HG03064 (cell line): ENCODE data around the gene TMEM255A.
A peak's percentile ranks its signal among the peaks of the same experiment; 100 is the strongest.

Experiments used
- ATAC-seq: cut with Tn5 transposase; IDR thresholded peaks from one replicate; pipeline ENCODE4 v1.9.1; 2021; ENCODE audit warnings: low read depth; ENCODE audit not compliant: unreplicated experiment

Gene TMEM255A

DNA sequence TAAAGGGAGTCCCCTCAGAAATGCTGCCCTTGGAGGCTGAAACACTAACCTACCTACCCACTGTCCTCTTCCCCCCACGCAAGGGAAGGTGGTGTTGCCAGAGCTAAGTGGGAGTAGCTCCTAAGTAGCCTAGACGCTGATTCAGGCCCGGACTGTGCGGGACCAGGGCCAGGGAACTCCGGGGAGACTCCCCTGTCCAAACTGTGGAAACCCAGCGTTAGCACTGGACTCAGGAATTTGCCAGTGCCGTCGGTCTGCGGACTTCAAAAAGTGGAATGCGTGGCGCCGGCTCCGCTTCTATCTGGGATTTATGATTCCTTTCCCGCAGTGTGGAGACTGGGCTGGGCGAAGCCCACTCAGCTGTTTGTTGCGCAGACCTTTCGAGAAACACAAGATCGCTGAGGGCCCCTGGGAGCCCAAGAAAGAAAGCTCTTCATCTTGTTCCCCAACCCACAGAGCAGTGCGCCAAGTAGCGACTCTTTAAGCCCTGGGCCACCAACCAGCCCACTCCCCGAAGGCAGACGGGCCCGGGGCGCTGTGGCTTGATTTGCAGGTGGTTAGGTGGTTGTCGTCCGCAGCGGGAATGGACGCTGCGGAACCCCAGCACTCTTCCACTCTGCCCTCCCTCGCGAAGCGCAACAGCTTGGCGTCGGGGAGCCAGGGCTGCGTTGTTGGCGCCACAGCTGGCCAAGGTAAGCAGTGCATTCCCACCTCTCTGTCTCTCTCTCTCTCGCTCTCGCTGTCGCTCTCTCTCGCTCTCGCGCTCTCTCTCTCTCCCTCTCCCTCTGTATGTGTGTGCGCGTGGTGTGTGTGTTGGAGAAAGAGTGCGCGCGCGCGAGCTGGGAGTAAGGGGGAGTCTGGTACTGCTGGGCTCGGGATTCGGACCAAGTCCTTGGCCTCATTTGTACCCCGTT is 2.0 kb downstream of the TMEM255A start:
- peak; percentile 90 for ATAC-seq

DNA sequence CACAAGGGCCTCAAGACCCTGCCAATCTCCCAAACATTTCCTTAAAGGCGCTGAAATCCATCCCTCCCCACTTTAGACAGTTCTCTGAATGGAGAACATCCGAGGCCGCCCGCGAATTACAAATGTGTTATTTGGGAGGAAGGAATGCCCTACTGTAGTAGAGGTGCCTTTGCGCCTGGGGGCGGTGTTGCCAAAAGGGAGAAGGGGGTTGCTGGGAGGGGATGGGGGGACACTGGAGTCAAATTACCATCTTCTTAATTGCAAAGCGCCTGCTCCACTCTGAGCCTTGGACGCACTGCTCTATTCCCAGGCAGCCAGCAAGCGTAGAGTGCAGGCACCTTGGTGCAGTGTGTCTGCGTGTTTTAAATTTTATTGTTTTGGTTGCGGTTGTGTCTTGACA is 2.7 kb downstream of the TMEM255A start:
- ATAC-seq, result no peak

DNA sequence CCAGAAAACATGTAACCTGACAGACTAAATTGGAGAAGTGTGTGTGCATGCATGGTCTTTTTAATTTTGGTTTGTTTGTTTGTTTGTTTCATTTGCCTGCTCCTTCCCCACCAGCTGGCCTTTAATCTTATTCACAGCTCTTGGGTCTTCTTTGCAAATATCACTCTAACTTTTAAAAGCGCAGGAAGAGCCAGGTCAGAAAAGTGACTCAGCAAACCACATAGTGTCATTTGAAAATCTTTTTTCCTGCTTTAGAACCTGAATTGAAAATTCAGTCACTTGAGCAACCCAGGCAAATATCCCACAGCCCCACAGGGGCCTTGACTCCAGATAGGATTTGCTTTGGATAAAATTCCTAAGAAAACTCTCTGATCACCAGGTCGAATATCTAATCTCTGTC is 4.6 kb downstream of the TMEM255A start:
- no peak for ATAC-seq

DNA sequence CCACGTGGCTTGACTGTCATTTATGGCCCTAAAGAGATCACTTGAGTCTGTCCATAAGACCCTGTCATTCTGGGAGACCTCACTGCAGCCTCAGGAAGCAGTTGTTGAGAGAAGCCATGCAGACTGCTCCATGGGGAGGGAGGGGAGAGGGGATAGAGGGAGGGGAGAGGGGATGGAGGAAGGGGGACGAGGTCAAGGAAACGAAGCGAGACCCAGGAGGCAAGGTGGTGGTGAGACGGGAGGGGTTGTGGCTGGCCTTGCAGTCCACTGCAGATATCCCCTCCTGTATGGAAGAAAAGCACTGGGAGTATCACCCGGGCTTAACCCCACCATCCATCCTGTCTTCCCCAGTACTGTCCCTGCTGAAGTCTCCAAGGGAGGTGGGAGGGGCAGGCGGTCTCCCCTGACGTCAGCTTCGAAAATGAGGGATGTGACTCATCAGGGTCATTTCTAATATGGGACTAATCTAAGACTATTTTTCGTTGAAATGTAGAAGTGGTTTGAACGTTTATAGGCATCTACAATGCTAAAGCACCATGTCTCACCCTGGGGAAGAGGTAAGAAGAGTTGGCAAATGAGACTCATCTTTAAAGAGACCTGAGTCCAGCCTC is 5.6 kb downstream of the TMEM255A start:
- ATAC-seq, result no peak

DNA sequence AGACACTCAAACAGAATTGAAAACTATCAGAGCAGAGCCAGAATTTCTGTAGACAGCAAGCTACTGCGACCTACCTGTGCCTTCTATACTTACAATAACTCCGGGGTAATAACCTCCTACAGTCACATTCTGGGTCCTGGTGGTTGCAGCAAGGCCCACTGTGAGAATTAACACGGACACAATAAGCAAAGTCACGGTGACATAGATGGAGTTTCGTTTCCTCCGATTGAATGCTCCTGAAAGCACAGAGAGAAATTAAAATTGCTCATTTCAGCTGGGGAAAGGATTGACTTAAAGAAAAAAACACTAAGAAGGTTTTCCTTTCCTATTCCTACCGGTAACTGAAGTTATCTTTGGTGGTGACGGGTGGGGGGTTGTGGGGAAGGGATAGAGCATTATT is 7.0 kb downstream of the TMEM255A start:
- ATAC-seq, result no peak

DNA sequence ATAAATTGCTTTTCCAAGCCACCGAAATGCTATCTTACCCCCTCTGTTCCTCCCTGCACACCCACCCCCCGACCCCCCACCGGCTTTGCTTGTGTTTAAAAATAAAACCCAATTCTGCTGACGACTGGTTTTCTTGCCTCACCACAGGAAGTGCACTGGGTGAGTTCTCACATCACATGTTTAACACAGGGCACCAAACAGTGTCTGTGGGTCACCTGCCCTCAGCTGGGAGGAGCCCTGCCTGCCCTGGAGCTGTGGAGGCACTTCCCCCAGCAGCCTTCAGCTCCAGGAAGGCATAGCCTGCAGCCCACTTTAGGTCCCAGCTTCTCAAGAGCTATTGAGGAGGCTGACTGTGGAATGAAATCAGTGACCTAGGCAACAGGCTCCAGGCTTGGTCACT is 8.8 kb downstream of the TMEM255A start:
- ATAC-seq, result peak; percentile 94

DNA sequence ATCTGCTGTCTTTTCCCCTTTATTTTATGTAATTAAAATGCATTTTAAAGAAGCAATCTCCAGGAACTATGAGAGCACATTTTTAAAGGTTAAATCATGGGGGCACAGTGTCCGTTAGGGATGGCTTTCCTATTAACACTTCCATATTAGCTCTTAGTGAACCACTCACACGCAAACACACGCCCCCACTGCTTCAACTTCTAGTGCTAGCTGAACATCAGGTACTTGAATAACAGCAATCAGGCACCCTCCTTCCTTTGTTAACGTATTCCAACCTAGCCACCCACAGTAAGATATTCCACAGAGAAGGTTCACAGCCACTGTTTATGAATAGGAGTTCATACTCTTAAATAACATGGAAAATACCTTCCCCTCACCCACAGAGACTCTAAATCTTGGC is 9.3 kb downstream of the TMEM255A start:
- peak; percentile 20 for ATAC-seq

DNA sequence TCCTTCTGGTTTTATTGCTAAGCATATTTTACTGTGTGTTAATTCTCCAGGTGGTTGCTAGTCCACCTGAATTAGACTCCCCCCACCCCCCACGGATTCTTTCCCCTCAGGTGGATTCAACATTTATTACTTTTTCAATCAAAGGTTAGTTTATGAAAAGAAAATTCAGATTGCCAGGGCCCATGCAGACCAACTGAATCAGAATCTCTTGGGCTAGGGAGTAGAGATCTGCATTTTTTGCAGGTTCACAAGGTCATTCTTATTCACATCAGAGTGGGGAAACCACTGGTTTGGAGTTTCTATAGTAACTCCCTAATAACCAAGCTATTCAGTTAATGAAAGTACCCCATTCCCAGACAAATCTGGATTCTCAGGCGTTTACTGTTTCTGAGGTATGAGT is 9.8 kb downstream of the TMEM255A start:
- ATAC-seq, result no peak

DNA sequence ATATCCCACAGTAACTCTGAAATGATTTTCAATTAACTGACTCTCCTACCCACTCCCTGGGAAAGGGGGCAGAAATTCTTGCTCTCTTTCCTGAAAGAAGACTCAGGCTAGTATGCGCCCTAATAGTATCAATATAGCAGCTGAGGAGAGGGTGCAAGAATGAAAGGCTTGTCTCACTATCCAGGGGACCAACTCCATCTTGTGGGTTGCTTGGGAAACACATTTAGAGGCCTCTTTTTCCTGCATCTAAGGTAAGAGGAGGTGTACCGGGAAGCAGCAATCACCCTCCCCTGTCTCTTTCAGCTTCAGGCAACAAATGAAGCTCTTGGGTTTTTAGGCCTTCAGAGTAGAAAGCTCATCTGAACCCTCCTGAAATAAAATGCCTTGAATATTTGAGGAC is 11.3 kb downstream of the TMEM255A start:
- no peak for ATAC-seq

DNA sequence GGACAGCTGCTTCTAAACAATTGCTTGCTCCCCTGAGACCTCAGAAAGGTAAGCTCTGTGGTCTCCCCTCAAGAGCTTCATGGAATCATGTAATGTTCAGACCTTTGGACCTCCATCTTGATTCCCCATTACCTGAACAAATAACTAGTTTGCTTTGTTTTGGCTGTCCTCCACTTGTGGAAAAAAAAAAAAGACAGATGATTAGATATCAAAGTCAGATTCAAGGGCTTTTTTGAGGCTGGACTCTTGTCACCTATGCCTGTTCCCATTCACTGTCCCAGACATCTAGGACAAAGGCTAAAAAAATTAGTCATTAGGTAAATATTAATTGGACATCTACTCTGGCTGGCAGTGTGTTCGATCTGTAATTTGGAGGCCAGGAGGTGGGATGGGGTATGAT is 13.3 kb downstream of the TMEM255A start:
- ATAC-seq, result no peak

DNA sequence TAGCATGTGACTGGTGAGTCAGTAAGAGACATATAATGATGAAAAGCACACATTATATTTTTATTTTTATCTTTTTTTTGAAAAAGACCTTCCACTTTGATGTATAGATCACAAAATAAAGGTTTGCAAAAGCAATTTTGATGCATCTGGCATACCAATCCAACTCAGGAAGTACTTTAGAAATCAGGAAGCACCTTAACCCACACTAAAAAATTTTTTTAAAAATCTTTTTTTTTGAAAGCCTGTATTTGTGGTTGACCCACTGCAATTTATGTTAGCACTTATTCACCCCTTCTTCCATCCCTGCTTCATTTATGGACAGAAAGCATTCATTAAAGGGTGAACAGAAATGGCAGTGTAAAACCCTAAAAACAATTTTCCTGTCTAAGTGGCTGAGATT is 16.6 kb downstream of the TMEM255A start:
- no peak for ATAC-seq

DNA sequence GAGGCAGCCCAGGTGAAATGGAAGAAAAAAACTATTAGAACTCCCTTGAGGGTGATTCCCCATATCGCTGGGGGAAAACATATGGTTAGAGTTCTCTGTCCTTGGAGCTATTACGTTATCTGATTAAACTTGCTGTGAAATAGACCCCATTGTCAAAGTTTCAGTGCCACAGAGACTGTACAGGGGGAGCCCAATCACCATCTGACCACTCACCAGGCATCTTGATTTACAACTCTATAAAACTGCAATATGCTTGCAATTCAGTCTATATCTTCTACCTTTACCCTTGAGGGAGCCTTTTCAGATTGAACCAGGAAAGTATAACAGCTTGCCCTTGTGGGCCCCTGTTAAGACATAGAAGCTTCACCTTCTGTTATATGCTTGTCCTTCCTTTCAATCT is 18.2 kb downstream of the TMEM255A start:
- no peak for ATAC-seq

DNA sequence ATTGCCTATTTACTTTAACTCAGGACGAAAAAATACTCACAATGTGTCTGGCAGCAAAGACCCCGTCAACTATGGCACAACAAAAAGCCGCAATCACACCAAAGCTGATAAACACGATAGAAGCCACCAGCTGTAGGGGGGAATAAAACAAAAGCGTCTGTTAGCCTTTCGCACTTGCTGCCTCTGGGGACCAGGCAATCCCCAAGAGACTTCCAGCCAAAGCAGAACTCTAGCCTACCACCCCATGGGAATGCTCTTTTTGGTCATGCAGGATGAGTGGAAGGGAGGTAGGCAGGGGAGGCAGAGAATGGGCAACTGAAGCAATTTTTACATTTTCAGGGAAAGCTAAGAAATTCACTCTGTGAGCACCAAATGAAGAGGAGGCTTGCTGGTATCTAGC is 20.1 kb downstream of the TMEM255A start:
- ATAC-seq, result no peak

DNA sequence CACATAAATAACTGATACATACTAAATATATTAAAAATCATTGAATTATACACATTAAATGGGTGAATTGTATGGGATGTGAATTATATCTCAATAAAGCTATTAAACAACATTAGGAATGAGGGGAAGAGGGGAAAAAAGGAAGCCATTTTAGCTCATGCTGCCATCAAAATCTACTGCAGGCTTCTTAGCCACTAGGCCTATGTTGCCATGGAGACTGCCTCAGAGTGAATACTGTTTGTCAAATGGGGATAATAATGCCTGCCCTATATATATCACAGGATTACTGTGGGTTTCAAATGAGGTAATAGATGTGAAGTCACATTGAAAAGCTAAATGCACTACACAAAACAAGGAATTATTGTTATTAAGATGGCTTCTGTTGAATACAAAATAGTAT is 21.2 kb downstream of the TMEM255A start:
- ATAC-seq, result no peak

DNA sequence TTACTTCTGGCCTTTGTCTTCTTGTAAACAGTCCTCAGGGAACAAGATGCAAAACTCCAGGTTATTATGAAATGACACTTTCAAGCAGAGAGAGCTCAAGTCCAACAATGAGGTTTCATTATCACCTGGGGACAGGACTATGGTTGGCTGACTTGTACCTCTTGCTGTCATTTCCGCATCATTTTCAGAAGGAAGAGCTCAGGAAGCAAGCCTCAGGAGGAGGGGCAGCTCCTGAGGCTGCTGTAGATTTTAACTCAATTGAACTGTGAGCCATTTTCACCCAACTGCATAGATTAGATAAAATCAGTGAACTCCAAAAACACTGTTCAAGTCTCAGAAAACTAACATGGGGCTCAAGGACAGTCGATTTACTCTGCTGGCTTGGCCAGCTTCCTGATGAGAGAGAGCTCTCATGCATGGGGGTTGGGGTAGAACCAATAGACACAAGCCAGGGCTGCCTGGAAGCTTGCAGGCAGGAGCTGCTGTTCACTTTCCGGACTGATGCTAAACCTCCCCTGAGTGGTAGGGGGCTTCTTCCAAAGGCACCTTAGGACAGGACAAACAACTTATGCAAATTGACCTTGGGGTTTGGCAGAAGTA is 23.6 kb downstream of the TMEM255A start:
- no peak for ATAC-seq

DNA sequence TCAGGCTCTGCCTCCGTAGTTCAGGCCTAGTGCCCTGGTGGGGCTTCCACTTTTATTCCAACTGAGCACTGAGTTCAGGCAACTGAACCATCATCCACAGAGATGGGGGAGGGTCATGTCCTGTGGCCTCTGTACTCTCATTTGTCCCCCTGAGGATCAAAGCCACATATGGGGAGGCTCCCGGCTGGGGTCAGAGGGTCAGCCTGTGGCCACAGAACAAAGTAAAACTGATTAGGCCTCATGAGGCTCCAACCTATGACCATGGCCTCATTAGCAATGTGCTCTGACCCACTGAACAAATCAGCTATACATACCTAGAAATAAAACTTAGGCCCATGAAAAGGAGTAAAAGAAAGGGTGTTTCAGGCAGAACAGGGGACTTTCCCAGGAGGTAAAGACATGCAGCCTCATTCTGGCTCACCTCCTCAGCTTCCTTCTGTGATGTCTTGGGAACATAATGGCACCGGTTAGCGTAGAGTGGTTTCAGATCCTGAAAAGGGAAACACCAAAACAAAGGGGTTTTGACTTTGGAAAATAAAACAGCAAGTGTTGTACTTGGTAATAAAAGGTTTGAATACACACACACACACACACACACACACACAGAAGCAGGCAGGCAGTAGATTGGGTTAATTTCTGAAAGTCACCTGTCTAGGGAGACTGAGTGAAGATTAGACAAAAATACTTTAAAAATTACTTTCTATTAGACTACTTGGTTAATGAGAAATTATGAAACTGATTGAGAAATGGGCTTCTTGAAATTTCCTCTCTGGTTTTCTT is 24.3 kb downstream of the TMEM255A start:
- ATAC-seq, result no peak

DNA sequence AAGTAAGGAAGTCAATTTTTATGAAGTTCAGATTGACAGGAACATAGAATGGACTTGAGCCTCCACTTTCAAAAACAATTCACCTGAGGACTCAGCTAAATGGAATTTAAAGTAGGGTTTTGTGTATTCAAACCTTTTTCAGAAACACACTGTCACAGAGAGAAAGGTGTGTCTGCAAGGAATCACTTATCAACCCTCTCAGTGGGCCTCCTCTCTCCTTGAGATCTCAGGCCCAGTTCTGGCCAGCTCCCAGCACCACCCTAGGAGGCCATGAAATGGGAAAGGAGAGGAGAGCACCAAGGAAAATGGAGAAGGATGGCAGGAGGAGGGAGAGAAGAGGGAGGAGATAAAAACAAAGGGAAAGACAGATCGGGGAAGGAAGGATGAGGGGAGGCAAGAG is 28.6 kb downstream of the TMEM255A start:
- no peak for ATAC-seq

DNA sequence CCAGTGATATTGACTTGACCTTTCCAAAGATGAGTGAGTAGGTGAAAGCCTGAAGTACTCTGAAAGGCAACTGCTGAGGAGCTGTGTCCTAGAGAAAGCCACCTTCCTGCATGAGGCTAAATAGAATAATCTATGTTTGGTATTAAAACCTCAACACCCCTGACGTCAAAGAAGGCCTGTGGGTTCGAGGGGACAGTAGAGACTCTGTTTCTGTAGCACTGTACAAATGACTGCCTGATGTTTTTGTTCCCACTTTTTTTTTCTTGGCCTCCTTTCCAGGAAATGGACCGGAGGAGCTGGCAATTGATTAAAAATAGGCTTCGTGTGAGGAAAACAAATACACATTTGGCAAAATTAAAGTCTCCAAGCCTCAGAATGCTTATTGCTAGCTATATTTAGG is 29.5 kb downstream of the TMEM255A start:
- ATAC-seq, result no peak

DNA sequence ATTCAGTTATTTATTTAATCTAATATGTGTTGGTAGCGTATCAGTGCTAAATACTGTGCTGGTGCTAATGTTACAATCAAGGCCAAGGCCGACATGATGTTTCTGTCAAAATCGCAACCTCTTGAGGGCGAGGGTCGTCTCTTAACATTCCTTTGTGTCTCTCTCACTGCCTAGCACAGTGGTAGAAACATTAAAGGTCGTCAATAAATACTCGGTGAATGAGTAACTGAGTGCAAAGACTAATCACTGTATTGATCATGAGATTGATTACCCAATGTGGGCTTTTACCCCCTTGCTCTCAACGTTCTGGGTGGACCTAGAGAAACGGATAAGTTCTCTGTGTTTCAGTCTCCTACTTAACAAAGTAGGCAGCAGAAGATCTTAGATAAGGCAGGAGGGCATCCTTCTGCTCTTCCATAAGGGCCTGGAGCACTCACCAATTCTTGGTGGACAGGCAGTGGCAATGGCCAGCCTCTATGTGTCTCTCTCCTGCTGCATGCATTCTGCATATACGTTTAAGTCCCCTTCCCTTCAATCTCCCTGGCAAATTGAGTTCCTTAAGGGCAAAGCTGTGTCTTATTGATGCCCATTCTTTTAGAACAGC is 30.1 kb downstream of the TMEM255A start:
- ATAC-seq, result no peak

DNA sequence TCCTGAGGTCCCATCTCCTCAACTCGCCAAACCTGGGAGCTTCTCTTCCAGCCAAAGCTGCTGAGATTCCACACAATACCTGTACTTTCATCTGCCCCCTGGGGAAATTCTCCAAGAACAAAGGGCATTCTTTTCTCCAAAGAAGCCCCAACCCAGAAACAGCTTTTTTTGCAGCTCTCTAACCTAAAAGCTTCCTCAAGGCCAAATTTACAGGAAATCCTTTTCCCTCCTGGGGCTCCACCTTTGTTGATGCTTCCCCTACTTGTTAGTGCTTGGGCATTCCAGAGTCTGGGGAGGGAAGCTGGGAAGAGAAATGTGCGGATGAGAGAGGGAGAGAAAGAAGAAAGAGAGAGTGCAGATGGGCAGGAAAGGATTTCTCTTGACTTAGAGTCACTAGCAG is 36.3 kb downstream of the TMEM255A start:
- ATAC-seq, result no peak

DNA sequence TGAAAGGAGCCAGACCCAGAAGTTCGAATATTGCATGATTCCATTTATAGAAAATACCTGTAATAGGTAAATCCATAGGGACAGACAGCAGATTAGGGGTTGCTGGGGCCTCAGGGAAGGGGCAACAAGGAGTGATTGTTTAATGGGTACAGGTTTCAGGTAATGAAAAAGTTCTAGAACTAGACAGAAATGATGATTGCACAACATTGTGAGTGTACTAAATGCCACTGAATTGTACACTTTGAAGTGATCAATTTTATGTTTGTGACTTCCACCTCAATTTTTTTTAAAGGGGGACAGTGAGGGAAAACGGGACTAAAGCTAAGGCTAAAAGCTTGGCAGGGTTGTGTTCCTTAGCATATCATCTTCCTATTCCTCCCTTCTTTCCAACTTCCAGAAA is 37.1 kb downstream of the TMEM255A start:
- no peak for ATAC-seq
